Transverse colon (tissue), 4 donors: ENCODE data around the gene SOX4.

Source experiments
- CTCF ChIP-seq, 5 experiments: fragments of 200-600 bp in 3 of 5; fragments of 450-650 bp in 2 of 5; sonication (generic) in 3 of 5; IDR thresholded peaks; 1 replicate in 2 of 5; 2 replicates in 3 of 5; pipeline ENCODE4 v1.5.1; 2016 to 2017; ENCODE audit warnings: antibody characterized with exemption in 5 of 5, inconsistent platforms in 3 of 5, mild to moderate bottlenecking in 2 of 5, moderate library complexity in 1 of 5
- POLR2A ChIP-seq: fragments of 450-650 bp; IDR thresholded peaks from one replicate; pipeline ENCODE4 v1.6.1; 2016; ENCODE audit warnings: antibody characterized with exemption, mild to moderate bottlenecking, moderate library complexity
- POLR2AphosphoS5 ChIP-seq, 3 donors: sonication (generic); formaldehyde crosslinking; IDR thresholded peaks; one replicate each; pipeline ENCODE4 v1.6.1; 2016; ENCODE audit warnings: antibody characterized with exemption in 3 of 3

DNA sequence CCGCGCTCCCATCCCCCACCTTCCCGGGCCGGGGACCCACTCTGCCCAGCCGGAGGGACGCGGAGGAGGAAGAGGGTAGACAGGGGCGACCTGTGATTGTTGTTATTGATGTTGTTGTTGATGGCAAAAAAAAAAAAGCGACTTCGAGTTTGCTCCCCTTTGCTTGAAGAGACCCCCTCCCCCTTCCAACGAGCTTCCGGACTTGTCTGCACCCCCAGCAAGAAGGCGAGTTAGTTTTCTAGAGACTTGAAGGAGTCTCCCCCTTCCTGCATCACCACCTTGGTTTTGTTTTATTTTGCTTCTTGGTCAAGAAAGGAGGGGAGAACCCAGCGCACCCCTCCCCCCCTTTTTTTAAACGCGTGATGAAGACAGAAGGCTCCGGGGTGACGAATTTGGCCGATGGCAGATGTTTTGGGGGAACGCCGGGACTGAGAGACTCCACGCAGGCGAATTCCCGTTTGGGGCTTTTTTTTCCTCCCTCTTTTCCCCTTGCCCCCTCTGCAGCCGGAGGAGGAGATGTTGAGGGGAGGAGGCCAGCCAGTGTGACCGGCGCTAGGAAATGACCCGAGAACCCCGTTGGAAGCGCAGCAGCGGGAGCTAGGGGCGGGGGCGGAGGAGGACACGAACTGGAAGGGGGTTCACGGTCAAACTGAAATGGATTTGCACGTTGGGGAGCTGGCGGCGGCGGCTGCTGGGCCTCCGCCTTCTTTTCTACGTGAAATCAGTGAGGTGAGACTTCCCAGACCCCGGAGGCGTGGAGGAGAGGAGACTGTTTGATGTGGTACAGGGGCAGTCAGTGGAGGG, 2.8 kb downstream of the SOX4 start:
- TF ChIP-seq CTCF (IDR thresholded peaks at IDR 0.05) (no peak), POLR2A (no peak), POLR2AphosphoS5 (IDR thresholded peaks at IDR 0.05) (no peak)
